Heart right ventricle (tissue), 16 donors: Measurements from ENCODE around the gene KSR2. TPM values are rescaled to one million over a fixed set of nuclear protein-coding genes. Genes with fewer than 3 reads are reported as not detected.

Experiments
- ATAC-seq, 8 donors: fragments of 200-7000 bp; cut with Tn5 transposase; one replicate each; pipeline ENCODE4 v1.9.1; 2020; ENCODE audit warnings: mild to moderate bottlenecking in 8 of 8, moderate library complexity in 8 of 8, moderate number of reproducible peaks in 1 of 8
- DNase-seq, 2 donors: peaks; one replicate each; pipeline ENCODE4 v3.0.0-alpha.2; 2020
- H3K27ac ChIP-seq, 10 donors: fragments of 200-600 bp; sonication (generic) in 2 of 10; one replicate each; pipeline versions ENCODE4 v1.5.0 to v1.8.0; 2020 to 2022; ENCODE audit warnings: mild to moderate bottlenecking in 3 of 10
- H3K27me3 ChIP-seq, 7 donors: fragments of 200-600 bp; one replicate each; pipeline ENCODE4 v1.8.0; 2021 to 2022; ENCODE audit warnings: mild to moderate bottlenecking in 2 of 7
- H3K36me3 ChIP-seq, 9 donors: fragments of 200-600 bp; sonication (generic) in 1 of 9; one replicate each; pipeline versions ENCODE4 v1.5.0 to v1.8.0; 2020 to 2022; ENCODE audit warnings: mild to moderate bottlenecking in 2 of 9
- H3K4me1 ChIP-seq, 9 donors: fragments of 200-600 bp; sonication (generic) in 1 of 9; one replicate each; pipeline versions ENCODE4 v1.5.0 to v1.8.0; 2020 to 2022; ENCODE audit warnings: mild to moderate bottlenecking in 4 of 9
- H3K4me3 ChIP-seq, 10 donors: fragments of 200-600 bp; sonication (generic) in 2 of 10; one replicate each; pipeline versions ENCODE4 v1.5.0 to v1.8.0; 2020 to 2022; ENCODE audit warnings: mild to moderate bottlenecking in 7 of 10, moderate library complexity in 2 of 10
- H3K9me3 ChIP-seq, 11 donors: fragments of 200-600 bp in 10 of 11; sonication (generic) in 2 of 11; one replicate each; pipeline versions ENCODE4 v1.5.0 to v1.8.0; 2013 to 2022; ENCODE audit warnings: mild to moderate bottlenecking in 2 of 11, control low read depth in 1 of 11, moderate library complexity in 1 of 11
- CTCF ChIP-seq, 9 donors: fragments of 200-600 bp; sonication (generic) in 2 of 9; IDR thresholded peaks; one replicate each; pipeline versions ENCODE4 v1.5.0 to v1.8.0; 2021 to 2022; ENCODE audit warnings: antibody characterized with exemption in 9 of 9, mild to moderate bottlenecking in 5 of 9, moderate library complexity in 1 of 9
- WGBS, 2 donors: extraction: QIAGEN DNeasy Blood & Tissue Kit; methylation state at CpG; one replicate each; pipeline ENCODE4 v1.1.7; 2013; ENCODE audit warnings: inconsistent platforms in 1 of 2; 5-methylcytosine and 5-hydroxymethylcytosine counted together
- intact Hi-C, 10 donors: fragments of 100-400 bp; cut with DNase I; formaldehyde crosslinking; loops; one replicate each; pipeline versions ENCODE4 v1.11.1 to v1.14.2; 2022
- polyA plus RNA-seq, 2 donors: library from polyadenylated mRNA; stranded (reverse); fragments of 200-250 nt; gene quantifications; one replicate each; pipeline ENCODE4 v1.2.3, GENCODE V29; 2013
- total RNA-seq, 10 donors: library from RNA; stranded (reverse); fragmentation: NEBNext Ultra II Directional in 3 of 10; extraction: Animal tissue kit (Norgen Biotek cat#: 25700) in 3 of 10; gene quantifications; one replicate each; pipeline versions ENCODE4 v1.2.1 to v1.2.4, GENCODE V29; 2021 to 2023
- donor health status: Arrhythmogenic right ventricular cardiomyopathy.
- donor health status: ischemic (EF 13 %, LVEDD 7.1; RV severe dilation, severe dysfunction).
- donor health status: healthy with polysubstance abuse.
- donor health status: DM: no; HTN: yes; CAD: no.
- donor health status: DM: no; HTN: no; CAD: no.
- donor health status: ischemic (EF 25% LVEDD 6.9; RV normal size, moderate dysfunction).
- donor health status: ischemic (EF 25% LVEDD 5.7; RV mildly dilated, moderate dysfunction).
- donor health status: healthy.
- donor health status: DM: yes; HTN: yes; CAD: no.
- donor health status: Ischemic cardiomyopathy.
- donor health status: ischemic (EF 35%, LVEDD 5.7; RV mildly dilated, moderate dysfunction).
- donor health status: nonischemic (EF 11% LVEDD 7.7; RV severe dilation, severe dysfunction).
- donor health status: DM: yes; HTN: yes; CAD: no.
- donor health status: PGD.
- donor health status: ischemic (EF 29% LVEDD 5.4; RV normal size, mild dysfunction).
- donor health status: nonischemic (EF 23%, LVEDD 6.1; RV moderate dilation, normal function).

Gene KSR2
- total and polyA plus RNA-seq, 12 donors, result 0.02 TPM; not detected in 9

DNA sequence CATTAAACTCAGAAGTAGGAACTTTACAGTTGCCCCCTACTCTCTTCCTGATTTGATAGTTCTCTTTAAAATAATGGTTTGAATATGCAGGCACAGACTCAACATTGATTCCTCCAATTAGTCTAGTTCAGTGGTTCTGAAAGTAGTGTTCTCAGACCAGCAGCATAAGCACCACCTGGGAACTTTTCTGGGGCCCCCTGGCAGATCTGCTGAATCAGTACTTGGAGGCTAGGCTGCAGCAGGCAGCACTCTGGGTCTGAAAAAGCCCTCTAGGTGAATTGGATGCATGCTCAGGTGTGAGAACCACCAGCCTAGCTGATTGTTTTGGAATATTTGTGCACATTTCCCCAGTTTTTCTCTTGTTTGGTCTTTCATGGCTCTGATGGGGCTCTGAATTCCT is 408.8 kb downstream of the KSR2 start:
- Histone ChIP-seq H3K36me3 (no peaks in the 10 kb centered on the region), H3K4me1 (no peaks in the 10 kb centered on the region), H3K9me3 (no peaks in the 10 kb centered on the region), H3K27ac (no peak overlapping the region), H3K4me3 (no peak overlapping the region), H3K27me3 (peaks cover 0 to 40% (median 4%) of the 10 kb centered on the region in 7 donors)
- ATAC-seq, result no peak
- no peak for DNase-seq
- no peak for TF ChIP-seq CTCF (IDR thresholded peaks at IDR 0.05)
- intact Hi-C loops, result no loop called here

DNA sequence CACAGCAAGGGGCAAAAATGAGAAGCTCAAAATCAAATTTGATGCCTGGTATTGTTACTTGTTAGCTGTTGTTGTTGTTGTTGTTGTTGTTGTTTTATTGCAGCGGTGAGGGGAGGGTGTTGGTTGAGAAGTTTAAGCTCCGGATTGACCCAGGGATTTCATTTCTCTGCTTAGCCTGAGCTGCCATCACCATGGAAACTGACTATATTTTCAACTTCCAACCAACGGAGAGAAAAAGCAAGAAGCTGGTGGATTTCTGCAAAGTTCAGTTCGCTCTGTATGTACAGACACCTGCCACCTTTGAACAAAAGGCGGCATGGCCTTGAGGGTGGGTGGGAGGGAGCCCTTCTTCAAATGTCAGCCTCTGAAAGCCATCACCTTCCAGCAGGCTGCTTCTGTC is 412.9 kb downstream of the KSR2 start:
- H3K27me3 ChIP-seq, result peaks cover 0 to 21% (median 0%) of the 10 kb centered on the region in 7 donors
- no peaks in the 10 kb centered on the region for H3K4me1 ChIP-seq
- no peak overlapping the region for H3K4me3 ChIP-seq
- DNase-seq (no peak), ATAC-seq (no peak)
- TF ChIP-seq CTCF (IDR thresholded peaks at IDR 0.05), result no peak
- H3K9me3 ChIP-seq, result peaks cover 0 to 10% (median 0%) of the 10 kb centered on the region in 11 donors
- H3K36me3 ChIP-seq, result no peaks in the 10 kb centered on the region
- 85 to 88% methylated on average over 5 of the region's 5 CpGs for WGBS, 2 donors
- intact Hi-C loops, result no loop called here
- no peak overlapping the region for H3K27ac ChIP-seq

DNA sequence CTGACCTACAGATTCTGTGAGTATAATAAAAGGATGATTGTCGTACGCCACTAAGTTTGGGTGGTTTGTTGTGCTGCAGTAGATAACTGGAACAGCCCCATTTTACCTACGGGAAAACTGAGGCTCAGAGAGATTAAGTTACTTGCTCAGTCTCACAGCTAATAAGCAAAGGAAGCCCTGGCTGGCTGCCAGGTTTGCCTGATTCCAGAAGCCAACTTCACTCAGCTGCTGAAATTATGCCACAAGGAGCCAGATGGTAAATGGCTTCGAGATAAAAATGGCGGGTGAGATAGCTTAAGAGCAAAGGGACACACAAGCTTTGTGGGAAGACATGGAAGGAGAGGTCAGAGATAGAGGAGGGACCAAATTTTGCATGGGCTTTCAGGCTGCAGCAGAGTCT is 415.8 kb downstream of the KSR2 start:
- H3K4me1 ChIP-seq, result no peaks in the 10 kb centered on the region
- ATAC-seq (no peak), DNase-seq (peak in 1 of 2 donors; percentile 10)
- H3K9me3 ChIP-seq, result peaks cover 0 to 10% (median 0%) of the 10 kb centered on the region in 11 donors
- no peaks in the 10 kb centered on the region for H3K36me3 ChIP-seq
- H3K27me3 ChIP-seq, result peaks cover 0 to 25% (median 0%) of the 10 kb centered on the region in 7 donors
- TF ChIP-seq CTCF (IDR thresholded peaks at IDR 0.05), result no peak
- no peak overlapping the region for H3K27ac ChIP-seq
- 77 to 82% methylated on average over 5 of the region's 5 CpGs for WGBS, 2 donors
- no peak overlapping the region for H3K4me3 ChIP-seq
- intact Hi-C loops, result no loop called here

DNA sequence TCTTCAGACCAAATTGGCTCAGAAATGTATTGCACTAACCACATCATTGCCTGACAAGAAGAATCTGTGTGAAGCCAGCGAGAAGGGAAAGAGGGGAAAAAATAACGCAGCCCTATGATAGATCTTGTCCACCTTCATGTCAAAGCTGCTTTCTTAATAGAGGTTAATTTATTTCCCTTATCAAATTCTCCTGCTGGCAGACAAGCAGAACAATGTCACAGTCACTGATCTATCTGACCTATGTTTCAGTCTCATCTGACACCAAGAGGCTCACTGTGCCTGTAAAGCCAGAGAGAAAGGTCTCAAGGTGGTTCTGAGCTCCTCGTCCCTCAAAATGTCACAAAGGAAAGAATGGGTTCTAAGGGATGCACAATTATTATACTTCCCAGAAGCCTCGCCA is 417.1 kb downstream of the KSR2 start:
- TF ChIP-seq CTCF (IDR thresholded peaks at IDR 0.05), result no peak
- Histone ChIP-seq H3K27me3 (peaks cover 0 to 15% (median 0%) of the 10 kb centered on the region in 7 donors), H3K27ac (no peak overlapping the region), H3K36me3 (no peaks in the 10 kb centered on the region), H3K9me3 (peaks cover 0 to 10% (median 0%) of the 10 kb centered on the region in 11 donors), H3K4me1 (no peaks in the 10 kb centered on the region), H3K4me3 (no peak overlapping the region)
- DNase-seq, result no peak
- intact Hi-C loops, result no loop called here
- no peak for ATAC-seq
- 60 to 62% methylated on average over 4 of the region's 4 CpGs for WGBS, 2 donors
